H1 (cell line): Measurements from ENCODE around the gene RAB22A. TPM values are rescaled to one million over a fixed set of nuclear protein-coding genes. Genes with fewer than 3 reads are reported as not detected.

ENCODE experiments used
- CTCF ChIA-PET: fragments of 300-600 bp; sonication (Branson Sonifier 250); formaldehyde crosslinking; loops from one replicate; lab custom pipeline; 2021; ENCODE audit not compliant: partially characterized antibody; lab: Charles Lee
- POLR2A ChIA-PET: fragments of 300-600 bp; sonication (Branson Sonifier 250); formaldehyde crosslinking; loops from one replicate; lab custom pipeline; 2021; ENCODE audit warnings: inconsistent platforms; ENCODE audit not compliant: partially characterized antibody; lab: Charles Lee
- DNase-seq, 2 experiments: peaks; one replicate each; pipeline versions ENCODE4 v3.0.0 to v3.0.0-alpha.2; 2010 to 2022; ENCODE audit warnings: low spot score in 2 of 2, low read depth in 1 of 2, mixed read lengths in 1 of 2
- FAIRE-seq: peaks from 2 replicates; lab custom pipeline; 2011; peaks lifted over from hg19 to GRCh38; lab: Jason Lieb, UNC
- H2AFZ ChIP-seq: 2 replicates; pipeline ENCODE4 v1.8.1; 2012; ENCODE audit warnings: low read length, inconsistent platforms
- H2AK5ac ChIP-seq: 2 replicates; pipeline ENCODE4 v1.6.1; 2013; ENCODE audit warnings: low read depth, low read length
- H2BK120ac ChIP-seq: replicated peaks from 2 replicates; pipeline ENCODE3; 2013; ENCODE audit warnings: low read depth, low read length, inconsistent platforms
- H2BK12ac ChIP-seq: 2 replicates; pipeline ENCODE4 v1.6.1; 2013; ENCODE audit warnings: low read depth, low read length
- H2BK15ac ChIP-seq: 2 replicates; pipeline ENCODE4 v1.6.1; 2013; ENCODE audit warnings: low read length
- H2BK20ac ChIP-seq: 2 replicates; pipeline ENCODE4 v1.6.1; 2013; ENCODE audit warnings: low read length
- H2BK5ac ChIP-seq: 2 replicates; pipeline ENCODE4 v1.6.1; 2013; ENCODE audit warnings: low read depth, low read length
- H3K14ac ChIP-seq: 2 replicates; pipeline ENCODE4 v1.6.1; 2013; ENCODE audit warnings: inconsistent platforms; ENCODE audit not compliant: insufficient read length
- H3K18ac ChIP-seq: 2 replicates; pipeline ENCODE4 v1.6.1; 2013; ENCODE audit warnings: low read length; ENCODE audit errors: extremely low read depth
- H3K23ac ChIP-seq: 2 replicates; pipeline ENCODE4 v1.6.1; 2013; ENCODE audit warnings: inconsistent platforms; ENCODE audit not compliant: insufficient read length
- H3K23me2 ChIP-seq: 2 replicates; pipeline ENCODE4 v1.6.1; 2013; ENCODE audit warnings: low read depth, low read length
- H3K27ac ChIP-seq: 2 replicates; pipeline ENCODE4 v1.6.1; 2011; ENCODE audit warnings: low read depth, low read length, inconsistent platforms
- H3K27me3 ChIP-seq, 4 experiments: replicated peaks in 1 of 4; 1 replicate in 1 of 4; 2 replicates in 3 of 4; pipeline versions ENCODE4 v1.6.1 to v1.8.1; 2011 to 2013; ENCODE audit warnings: low read length in 3 of 4, mild to moderate bottlenecking in 3 of 4, inconsistent platforms in 2 of 4, mixed read lengths in 2 of 4, moderate library complexity in 1 of 4; ENCODE audit not compliant: control insufficient read depth in 3 of 4, insufficient read depth in 3 of 4; ENCODE audit errors: extremely low read depth in 1 of 4
- H3K36me3 ChIP-seq, 4 experiments: 2 replicates each; pipeline versions ENCODE4 v1.6.1 to v1.8.1; 2011 to 2013; ENCODE audit warnings: mild to moderate bottlenecking in 4 of 4, low read length in 3 of 4, moderate library complexity in 2 of 4, control low read depth in 1 of 4, inconsistent platforms in 1 of 4; ENCODE audit not compliant: insufficient read depth in 4 of 4, control insufficient read depth in 2 of 4
- H3K4ac ChIP-seq: replicated peaks from 2 replicates; pipeline ENCODE3; 2013; ENCODE audit warnings: low read length, low read depth, mixed read lengths, inconsistent platforms; ENCODE audit not compliant: insufficient read length
- H3K4me1 ChIP-seq, 4 experiments: replicated peaks in 1 of 4; 1 replicate in 1 of 4; 2 replicates in 3 of 4; pipeline versions ENCODE4 v1.6.1 to v1.8.1; 2011 to 2013; ENCODE audit warnings: low read length in 3 of 4, inconsistent platforms in 2 of 4, mixed read lengths in 1 of 4; ENCODE audit not compliant: insufficient read depth in 4 of 4, control insufficient read depth in 3 of 4
- H3K4me2 ChIP-seq, 2 experiments: 2 replicates each; pipeline versions ENCODE4 v1.6.1 to v1.8.1; 2011 to 2013; ENCODE audit warnings: low read depth in 2 of 2, low read length in 2 of 2, control low read depth in 1 of 2, inconsistent platforms in 1 of 2, mild to moderate bottlenecking in 1 of 2; ENCODE audit not compliant: insufficient read depth in 1 of 2
- H3K4me3 ChIP-seq, 4 experiments: fragments of 200-600, 300-600 bp in 1 of 4; sonication (generic), shearing (Covaris generic), sonication (Bioruptor Twin) in 1 of 4; 2 replicates each; pipeline versions ENCODE4 v1.5.1 to v1.8.1; 2011 to 2016; ENCODE audit warnings: low read length in 4 of 4, low read depth in 3 of 4, control low read depth in 2 of 4, inconsistent platforms in 2 of 4, mild to moderate bottlenecking in 2 of 4, mixed read lengths in 1 of 4, moderate library complexity in 1 of 4; ENCODE audit not compliant: insufficient read depth in 2 of 4; ENCODE audit errors: extremely low read depth in 1 of 4
- H3K56ac ChIP-seq: replicated peaks from 2 replicates; pipeline ENCODE3; 2013; ENCODE audit warnings: low read depth, mild to moderate bottlenecking, mixed read lengths, low read length, inconsistent platforms; ENCODE audit not compliant: insufficient read length
- H3K79me1 ChIP-seq: 2 replicates; pipeline ENCODE4 v1.6.1; 2013; ENCODE audit warnings: low read depth, low read length, control low read depth
- H3K79me2 ChIP-seq, 2 experiments: 2 replicates each; pipeline versions ENCODE4 v1.6.1 to v1.8.1; 2012 to 2013; ENCODE audit warnings: low read length in 2 of 2, mild to moderate bottlenecking in 2 of 2, inconsistent platforms in 1 of 2; ENCODE audit not compliant: insufficient read depth in 2 of 2, control insufficient read depth in 1 of 2
- H3K9ac ChIP-seq, 4 experiments: replicated peaks in 1 of 4; 1 replicate in 1 of 4; 2 replicates in 3 of 4; pipeline versions ENCODE4 v1.6.1 to v1.8.1; 2011 to 2013; ENCODE audit warnings: low read depth in 3 of 4, low read length in 3 of 4, control low read depth in 2 of 4, mild to moderate bottlenecking in 2 of 4, moderate library complexity in 2 of 4, inconsistent platforms in 1 of 4; ENCODE audit errors: extremely low read depth in 1 of 4
- H3K9me3 ChIP-seq, 2 experiments: 2 replicates each; pipeline versions ENCODE4 v1.6.1 to v1.8.1; 2012 to 2013; ENCODE audit warnings: mild to moderate bottlenecking in 2 of 2, moderate library complexity in 2 of 2, control low read depth in 1 of 2, inconsistent platforms in 1 of 2, low read depth in 1 of 2, low read length in 1 of 2, mixed read lengths in 1 of 2; ENCODE audit not compliant: insufficient read depth in 2 of 2
- H4K20me1 ChIP-seq, 2 experiments: replicated peaks in 1 of 2; 2 replicates each; pipeline versions ENCODE3 to v1.8.1; 2011 to 2013; ENCODE audit warnings: inconsistent platforms in 2 of 2, low read length in 2 of 2, mild to moderate bottlenecking in 1 of 2; ENCODE audit not compliant: insufficient read depth in 2 of 2, control insufficient read depth in 1 of 2
- H4K5ac ChIP-seq: 2 replicates; pipeline ENCODE4 v1.6.1; 2013; ENCODE audit warnings: low read length, low read depth, mixed read lengths, inconsistent platforms; ENCODE audit not compliant: insufficient read length
- H4K8ac ChIP-seq: 2 replicates; pipeline ENCODE4 v1.8.0; 2013; ENCODE audit warnings: mild to moderate bottlenecking, moderate library complexity, low read length, inconsistent platforms; ENCODE audit not compliant: insufficient read depth; ENCODE audit errors: extremely low read depth
- H4K91ac ChIP-seq: replicated peaks from 2 replicates; pipeline ENCODE3; 2013; ENCODE audit warnings: low read length, mixed read lengths, inconsistent platforms; ENCODE audit not compliant: insufficient read length
- JUN ChIP-seq: IDR thresholded peaks from 2 replicates; pipeline ENCODE4 v1.6.1; 2011; ENCODE audit warnings: low read depth, mild to moderate bottlenecking, improper control_type of control experiment, low read length
- SUZ12 ChIP-seq: fragments of 200-600 bp; sonication (generic); IDR thresholded peaks from 2 replicates; pipeline ENCODE4 v1.6.1; 2012; ENCODE audit warnings: mild to moderate bottlenecking, inconsistent platforms, low read length, moderate library complexity, mixed read lengths
- WGBS, 2 experiments: shearing (Covaris generic) in 1 of 2; methylation state at CpG; one replicate each; pipeline versions ENCODE4 v1.1.6 to v1.1.7; 2013 to 2015; ENCODE audit warnings: low lambda C conversion rate in 2 of 2, mixed read lengths in 2 of 2, inconsistent platforms in 1 of 2, low coverage in 1 of 2, missing lambda C conversion rate in 1 of 2; ENCODE audit not compliant: insufficient replicate concordance in 2 of 2, insufficient coverage in 1 of 2, insufficient read length in 1 of 2; ENCODE audit errors: extremely low coverage in 1 of 2, missing lambda C conversion rate in 1 of 2; 5-methylcytosine and 5-hydroxymethylcytosine counted together
- polyA plus RNA-seq, 7 experiments: library from polyadenylated mRNA; depleted of rRNA in 3 of 7; stranded (reverse) in 5 of 7; unstranded in 2 of 7; fragments of >200 nt in 5 of 7; fragments of 200-250 nt in 2 of 7; gene quantifications; 1 replicate in 5 of 7; 2 replicates in 1 of 7; 4 replicates in 1 of 7; pipeline versions ENCODE4 v1.2.1 to v1.2.3, GENCODE V29; 2011 to 2013; ENCODE audit warnings: missing spikeins in 2 of 7, mixed read lengths in 2 of 7
- total RNA-seq: library from RNA; stranded (reverse); fragmentation: NEBNext Ultra II Directional; extraction: Animal tissue kit (Norgen Biotek cat#: 25700); gene quantifications from 2 replicates; pipeline ENCODE4 v1.2.1, GENCODE V29; 2021

The RAB22A gene
- total and polyA plus RNA-seq, 2 of the 8 experiments (the other 6 are each of a cell fraction or from before 2014, with no cell fraction given), result 3.1 to 6.6 TPM

DNA sequence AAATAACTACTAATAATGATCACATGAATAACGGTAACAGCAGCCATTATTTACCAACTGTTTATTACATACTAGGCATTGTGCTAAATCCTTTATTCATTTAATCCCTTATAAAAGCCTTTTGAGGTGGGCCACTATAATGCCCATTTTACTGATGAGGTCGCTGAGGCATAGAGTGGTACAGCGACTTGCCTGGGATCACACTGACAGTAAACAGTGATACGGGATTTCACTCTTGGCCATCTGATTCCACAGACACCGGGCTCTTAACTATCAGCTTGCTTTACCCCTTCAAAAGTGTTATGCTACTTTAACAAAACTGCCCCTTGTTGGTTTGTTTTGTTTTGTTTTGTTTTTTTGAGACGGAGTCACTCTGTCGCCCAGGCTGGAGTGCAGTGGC is 2.2 kb upstream of the RAB22A start:
- Histone ChIP-seq H3K9me3 (no peaks in the 10 kb centered on the region), H3K27ac (no peak overlapping the region), H4K91ac (no peak overlapping the region), H3K79me2 (peaks cover 0 to 9% of the 10 kb centered on the region in 2 experiments; a peak in 1 of 4 replicates), H4K20me1 (no peaks in the 10 kb centered on the region), H4K5ac (no peak overlapping the region), H2BK5ac (no peak overlapping the region), H2AFZ (no peak overlapping the region), H3K79me1 (no peaks in the 10 kb centered on the region; the same call in 1 of the 2 replicates), H2BK20ac (no peak overlapping the region), H3K27me3 (no peaks in the 10 kb centered on the region), H3K9ac (no peak overlapping the region), H3K23me2 (0 out of 2 replicates have a peak, but pooled peaks cover 5% of the 10 kb centered on the region), H2BK15ac (no peak overlapping the region), H2AK5ac (no peak overlapping the region), H2BK120ac (no peak overlapping the region), H2BK12ac (no peak overlapping the region), H3K4me1 (peaks cover 0 to 3% (median 0%) of the 10 kb centered on the region in 4 experiments; a peak in 2 of 7 replicates), H3K23ac (no peak overlapping the region), H3K36me3 (peaks cover 0 to 4% (median 0%) of the 10 kb centered on the region in 4 experiments; a peak in 1 of 8 replicates), H3K4me3 (no peak overlapping the region), H3K18ac (no peak overlapping the region), H4K8ac (no peak overlapping the region), H3K14ac (no peak overlapping the region), H3K56ac (no peak overlapping the region), H3K4me2 (no peak overlapping the region), H3K4ac (no peak overlapping the region)
- DNase-seq (no peak), FAIRE-seq (no peak)
- TF ChIP-seq JUN (no peak), SUZ12 (no peak)
- CTCF ChIA-PET, result interaction anchor here (0.9 to 2.3 kb wide), 2 partner anchors 11 to 72 kb away, joined by 3 to 11 read pairs; no protein-coding TSS in a partner anchor
- 90% methylated on average over 7 of the region's 7 CpGs; no CpG with 5 or more reads in 1 of the 2 experiments for WGBS, 2 experiments
- POLR2A ChIA-PET, result interaction anchor here (1.2 kb wide), 1 partner anchor 9 kb away, joined by 3 read pairs; no protein-coding TSS in a partner anchor
